ENCODE measurements around the gene CSPG4. TPM values are rescaled to one million over a fixed set of nuclear protein-coding genes. Genes with fewer than 3 reads are reported as not detected.
"Not testable (repeated sequence)": the region's sequence is repeated elsewhere in the genome, so short reads cannot be mapped to it uniquely, and the experiment has no call there.

CSPG4 gene
- total and polyA plus RNA-seq, 2 donors = 1.5 to 4.9 TPM

GRCh38 chr15:75739791-75740190, 27.1 kb upstream of the CSPG4 start:
- 98% methylated on average over 5 of the region's 5 CpGs for whole genome bisulfite sequencing
- Histone ChIP-seq H3K36me3 (ENCODE audit: control insufficient read depth in 2 of 2, insufficient read depth in 2 of 2, low read length in 1 of 2) (no peaks in the 10 kb centered on the region), H3K9me3 (ENCODE audit: control insufficient read depth in 2 of 2, insufficient read depth in 1 of 2, low read length in 1 of 2) (no peaks in the 10 kb centered on the region), H3K4me3 (ENCODE audit: low read length in 2 of 2) (no peak overlapping the region), H3K4me1 (ENCODE audit: control insufficient read depth in 2 of 2, insufficient read depth in 2 of 2, low read length in 2 of 2) (peaks cover 3 to 20% of the 10 kb centered on the region in 2 donors), H3K27ac (ENCODE audit: low read depth in 1 of 2, low read length in 1 of 2) (no peak overlapping the region), H3K27me3 (ENCODE audit: control insufficient read depth in 2 of 2, insufficient read depth in 1 of 2, low read length in 1 of 2) (peaks cover 0 to 19% of the 10 kb centered on the region in 2 donors)
- DNase-seq (ENCODE audit: low read depth in 6 of 9, low spot score in 9 of 9) = no peak

GRCh38 chr15:75738647-75739325, 26.1 kb upstream of the CSPG4 start:
- H3K9me3 ChIP-seq (ENCODE audit: control insufficient read depth in 2 of 2, insufficient read depth in 1 of 2, low read length in 1 of 2) = no peaks in the 10 kb centered on the region
- H3K27me3 ChIP-seq (ENCODE audit: control insufficient read depth in 2 of 2, insufficient read depth in 1 of 2, low read length in 1 of 2) = peaks cover 0 to 19% of the 10 kb centered on the region in 2 donors
- H3K4me3 ChIP-seq (ENCODE audit: low read length in 2 of 2) = peak overlapping the region; percentile 60 to 81
- H3K27ac ChIP-seq (ENCODE audit: low read depth in 1 of 2, low read length in 1 of 2) = peak overlapping the region in 1 of 2 donors; percentile 27
- no peaks in the 10 kb centered on the region for H3K36me3 ChIP-seq (ENCODE audit: control insufficient read depth in 2 of 2, insufficient read depth in 2 of 2, low read length in 1 of 2)
- peak in 8 of 9 donors; percentile 63 to 94 (median 84) for DNase-seq (ENCODE audit: low read depth in 6 of 9, low spot score in 9 of 9)
- 7% methylated on average over 54 of the region's 54 CpGs for WGBS
- peaks cover 3 to 20% of the 10 kb centered on the region in 2 donors for H3K4me1 ChIP-seq (ENCODE audit: control insufficient read depth in 2 of 2, insufficient read depth in 2 of 2, low read length in 2 of 2)

- Histone ChIP-seq H3K27ac (ENCODE audit: low read depth in 1 of 2, low read length in 1 of 2) (no peak overlapping the region), H3K9me3 (ENCODE audit: control insufficient read depth in 2 of 2, insufficient read depth in 1 of 2, low read length in 1 of 2) (no peaks in the 10 kb centered on the region), H3K4me1 (ENCODE audit: control insufficient read depth in 2 of 2, insufficient read depth in 2 of 2, low read length in 2 of 2) (peaks cover 3 to 20% of the 10 kb centered on the region in 2 donors), H3K36me3 (ENCODE audit: control insufficient read depth in 2 of 2, insufficient read depth in 2 of 2, low read length in 1 of 2) (no peaks in the 10 kb centered on the region), H3K27me3 (ENCODE audit: control insufficient read depth in 2 of 2, insufficient read depth in 1 of 2, low read length in 1 of 2) (peaks cover 0 to 19% of the 10 kb centered on the region in 2 donors), H3K4me3 (ENCODE audit: low read length in 2 of 2) (peak overlapping the region; percentile 60 to 81)
- DNase-seq (ENCODE audit: low read depth in 6 of 9, low spot score in 9 of 9) = peak in 2 of 9 donors; percentile 15 to 34
- WGBS = 6% methylated on average over 47 of the region's 47 CpGs
Observed at GRCh38 chr15:75738014-75738646, 25.5 kb upstream of the CSPG4 start.

GRCh38 chr15:75737116-75738013, 24.7 kb upstream of the CSPG4 start:
- H3K36me3 ChIP-seq (ENCODE audit: control insufficient read depth in 2 of 2, insufficient read depth in 2 of 2, low read length in 1 of 2); H3K9me3 ChIP-seq (ENCODE audit: control insufficient read depth in 2 of 2, insufficient read depth in 1 of 2, low read length in 1 of 2); DNase-seq (ENCODE audit: low read depth in 6 of 9, low spot score in 9 of 9); H3K27ac ChIP-seq (ENCODE audit: low read depth in 1 of 2, low read length in 1 of 2): not testable (repeated sequence)
- H3K4me1 ChIP-seq (ENCODE audit: control insufficient read depth in 2 of 2, insufficient read depth in 2 of 2, low read length in 2 of 2) = peaks cover 3 to 24% of the 10 kb centered on the region in 2 donors
- peaks cover 0 to 19% of the 10 kb centered on the region in 2 donors for H3K27me3 ChIP-seq (ENCODE audit: control insufficient read depth in 2 of 2, insufficient read depth in 1 of 2, low read length in 1 of 2)
- peak overlapping the region in 1 of 2 donors; percentile 60 for H3K4me3 ChIP-seq (ENCODE audit: low read length in 2 of 2)
- 88% methylated on average over 14 of the region's 14 CpGs for WGBS

GRCh38 chr15:75736256-75736655, 23.6 kb upstream of the CSPG4 start:
- Histone ChIP-seq H3K27me3 (ENCODE audit: control insufficient read depth in 2 of 2, insufficient read depth in 1 of 2, low read length in 1 of 2) (peaks cover 0 to 22% of the 10 kb centered on the region in 2 donors), H3K4me1 (ENCODE audit: control insufficient read depth in 2 of 2, insufficient read depth in 2 of 2, low read length in 2 of 2) (peaks cover 7 to 31% of the 10 kb centered on the region in 2 donors), H3K4me3 (ENCODE audit: low read length in 2 of 2) (no peak overlapping the region), H3K9me3 (ENCODE audit: control insufficient read depth in 2 of 2, insufficient read depth in 1 of 2, low read length in 1 of 2) (no peaks in the 10 kb centered on the region), H3K27ac (ENCODE audit: low read depth in 1 of 2, low read length in 1 of 2) (no peak overlapping the region), H3K36me3 (ENCODE audit: control insufficient read depth in 2 of 2, insufficient read depth in 2 of 2, low read length in 1 of 2) (no peaks in the 10 kb centered on the region)
- DNase-seq (ENCODE audit: low read depth in 6 of 9, low spot score in 9 of 9) = no peak
- WGBS = 93% methylated on average over 8 of the region's 8 CpGs

GRCh38 chr15:75734861-75735760, 22.5 kb upstream of the CSPG4 start:
- H3K9me3 ChIP-seq (ENCODE audit: control insufficient read depth in 2 of 2, insufficient read depth in 1 of 2, low read length in 1 of 2); H3K36me3 ChIP-seq (ENCODE audit: control insufficient read depth in 2 of 2, insufficient read depth in 2 of 2, low read length in 1 of 2); H3K4me3 ChIP-seq (ENCODE audit: low read length in 2 of 2); DNase-seq (ENCODE audit: low read depth in 6 of 9, low spot score in 9 of 9); H3K27ac ChIP-seq (ENCODE audit: low read depth in 1 of 2, low read length in 1 of 2): not testable (repeated sequence)
- H3K4me1 ChIP-seq (ENCODE audit: control insufficient read depth in 2 of 2, insufficient read depth in 2 of 2, low read length in 2 of 2) = peaks cover 7 to 31% of the 10 kb centered on the region in 2 donors
- peaks cover 0 to 20% of the 10 kb centered on the region in 2 donors for H3K27me3 ChIP-seq (ENCODE audit: control insufficient read depth in 2 of 2, insufficient read depth in 1 of 2, low read length in 1 of 2)
- WGBS = 92% methylated on average over 27 of the region's 27 CpGs

GRCh38 chr15:75733761-75734651, 21.4 kb upstream of the CSPG4 start:
- no peak overlapping the region for H3K27ac ChIP-seq (ENCODE audit: low read depth in 1 of 2, low read length in 1 of 2)
- H3K36me3 ChIP-seq (ENCODE audit: control insufficient read depth in 2 of 2, insufficient read depth in 2 of 2, low read length in 1 of 2) = no peaks in the 10 kb centered on the region
- no peaks in the 10 kb centered on the region for H3K9me3 ChIP-seq (ENCODE audit: control insufficient read depth in 2 of 2, insufficient read depth in 1 of 2, low read length in 1 of 2)
- H3K4me3 ChIP-seq (ENCODE audit: low read length in 2 of 2) = no peak overlapping the region
- peaks cover 0 to 13% of the 10 kb centered on the region in 2 donors for H3K27me3 ChIP-seq (ENCODE audit: control insufficient read depth in 2 of 2, insufficient read depth in 1 of 2, low read length in 1 of 2)
- WGBS = 97% methylated on average over 14 of the region's 14 CpGs
- DNase-seq (ENCODE audit: low read depth in 6 of 9, low spot score in 9 of 9) = no peak
- H3K4me1 ChIP-seq (ENCODE audit: control insufficient read depth in 2 of 2, insufficient read depth in 2 of 2, low read length in 2 of 2) = peaks cover 7 to 28% of the 10 kb centered on the region in 2 donors
